Stomach (tissue), 9 donors: Measurements from ENCODE around the gene KIRREL3. TPM values are rescaled to one million over a fixed set of nuclear protein-coding genes. Genes with fewer than 3 reads are reported as not detected.

Experiments
- DNase-seq, 2 donors: peaks; one replicate each; pipeline versions ENCODE4 v3.0.0 to v3.0.0-alpha.2; 2013 to 2019
- H3K27ac ChIP-seq, 5 donors: fragments of 200-600 bp in 4 of 5; sonication (generic) in 4 of 5; one replicate each; pipeline ENCODE4 v1.5.1; 2013 to 2019; ENCODE audit warnings: mild to moderate bottlenecking in 1 of 5, moderate library complexity in 1 of 5
- H3K27me3 ChIP-seq, 3 donors: fragments of 200-600 bp; sonication (generic); one replicate each; pipeline ENCODE4 v1.5.1; 2017 to 2019; ENCODE audit warnings: mixed run types in 1 of 3
- H3K36me3 ChIP-seq, 4 donors: fragments of 200-600 bp; sonication (generic); 1 replicate in 3 of 4; 2 replicates in 1 of 4; pipeline ENCODE4 v1.5.1; 2016 to 2019
- H3K4me1 ChIP-seq, 4 donors: fragments of 200-600 bp; sonication (generic); one replicate each; pipeline ENCODE4 v1.5.1; 2016 to 2019
- H3K4me3 ChIP-seq, 4 donors: fragments of 200-600 bp; sonication (generic) in 3 of 4; one replicate each; pipeline ENCODE4 v1.5.1; 2016 to 2019; ENCODE audit warnings: mild to moderate bottlenecking in 1 of 4
- H3K9me3 ChIP-seq, 4 donors: fragments of 200-600 bp; sonication (generic); one replicate each; pipeline ENCODE4 v1.5.1; 2016 to 2019
- CTCF ChIP-seq, 7 experiments: fragments of 450-650 bp in 4 of 7; fragments of 200-600 bp in 3 of 7; sonication (generic) in 3 of 7; IDR thresholded peaks; one replicate each; pipeline ENCODE4 v1.5.1; 2016 to 2019; ENCODE audit warnings: antibody characterized with exemption in 7 of 7, control low read depth in 2 of 7, mild to moderate bottlenecking in 1 of 7
- EP300 ChIP-seq: sonication (generic); formaldehyde crosslinking; IDR thresholded peaks from one replicate; pipeline ENCODE4 v1.6.1; 2017; ENCODE audit warnings: antibody characterized with exemption
- POLR2A ChIP-seq, 4 donors: fragments of 450-650 bp; IDR thresholded peaks; one replicate each; pipeline ENCODE4 v1.6.1; 2016; ENCODE audit warnings: antibody characterized with exemption in 4 of 4, control low read depth in 2 of 4, mild to moderate bottlenecking in 1 of 4, moderate library complexity in 1 of 4
- POLR2AphosphoS5 ChIP-seq, 3 donors: sonication (generic); formaldehyde crosslinking; IDR thresholded peaks; one replicate each; pipeline ENCODE4 v1.6.1; 2016; ENCODE audit warnings: antibody characterized with exemption in 3 of 3
- WGBS, 5 donors: extraction: QIAGEN DNeasy Blood & Tissue Kit in 3 of 5; methylation state at CpG; one replicate each; pipeline versions ENCODE4 v1.1.5 to v1.1.7; 2013 to 2018; 5-methylcytosine and 5-hydroxymethylcytosine counted together
- intact Hi-C: fragments of 100-400 bp; cut with DNase I; formaldehyde crosslinking; loops from one replicate; pipeline ENCODE4 v1.15.1; 2023; ENCODE audit warnings: low total_unique reads
- polyA plus RNA-seq, 3 donors: library from polyadenylated mRNA; stranded (reverse); fragments of 200-250 nt; gene quantifications; one replicate each; pipeline ENCODE4 v1.2.3, GENCODE V29; 2013
- total RNA-seq, 5 donors: library from RNA; depleted of rRNA; stranded (reverse); fragments of >200 nt; gene quantifications; one replicate each; pipeline versions ENCODE4 v1.1.0 to v1.2.3, GENCODE V29; 2014 to 2016
- donor health status: healthy with polysubstance abuse.
- donor health status: Bipolar disorder and iron deficiency.
- donor health status: healthy.

The KIRREL3 gene
- total and polyA plus RNA-seq, 8 donors = 0.10 to 1.7 (median 0.38) TPM; not detected in 4

DNA sequence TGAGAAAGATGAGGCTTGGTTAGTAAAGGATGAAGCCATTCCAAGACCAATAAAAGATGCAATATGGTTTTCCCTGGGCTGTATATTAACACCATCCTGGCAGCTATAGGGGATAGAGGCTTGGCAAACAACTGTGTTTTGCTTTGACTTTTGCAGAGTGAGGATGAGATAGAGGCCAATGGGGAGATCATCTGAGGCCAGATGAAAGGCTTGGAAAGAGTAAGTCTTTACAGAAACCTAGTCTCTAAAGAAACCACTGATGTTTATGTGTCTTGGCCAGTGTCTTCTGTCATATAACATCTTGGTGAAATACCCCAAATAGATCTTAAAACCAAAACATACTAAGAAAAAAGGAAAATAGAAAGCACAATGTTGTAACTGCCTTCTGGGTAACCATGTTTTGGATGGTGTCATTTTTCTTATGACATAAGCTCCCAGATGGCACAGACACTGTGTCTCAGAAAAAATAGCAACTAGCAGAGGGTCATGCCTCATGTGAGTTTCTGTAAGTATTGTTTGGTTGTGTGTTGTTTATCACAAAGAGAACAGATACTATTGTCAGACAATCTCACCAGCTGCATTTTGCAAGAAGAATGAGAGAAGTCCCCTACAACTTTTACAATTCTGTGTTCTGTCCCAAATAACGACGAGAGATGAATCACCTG, 339.7 kb downstream of the KIRREL3 start:
- no peaks in the 10 kb centered on the region for H3K9me3 ChIP-seq
- 70 to 89% (median 80%) methylated on average over 2 of the region's 2 CpGs for WGBS, 5 donors
- DNase-seq = no peak
- TF ChIP-seq POLR2A (IDR thresholded peaks at IDR 0.05) = no peak
- TF ChIP-seq CTCF (IDR thresholded peaks at IDR 0.05) = no peak
- TF ChIP-seq POLR2AphosphoS5 (IDR thresholded peaks at IDR 0.05) = no peak
- TF ChIP-seq EP300 = no peak
- no peaks in the 10 kb centered on the region for H3K4me1 ChIP-seq
- intact Hi-C loops = no loop called here
- no peak overlapping the region for H3K27ac ChIP-seq
- no peak overlapping the region for H3K4me3 ChIP-seq
- H3K27me3 ChIP-seq = peaks cover 0 to under 1% (median 0%) of the 10 kb centered on the region in 3 donors
- H3K36me3 ChIP-seq = no peaks in the 10 kb centered on the region

GRCh38 chr11:126660321-126660720, 340.2 kb downstream of the KIRREL3 start:
- Histone ChIP-seq H3K27me3 (peaks cover 0 to 7% (median 0%) of the 10 kb centered on the region in 3 donors), H3K9me3 (no peaks in the 10 kb centered on the region), H3K4me3 (no peak overlapping the region), H3K36me3 (no peaks in the 10 kb centered on the region), H3K27ac (no peak overlapping the region), H3K4me1 (peaks cover 0 to 5% (median 2%) of the 10 kb centered on the region in 4 donors)
- TF ChIP-seq POLR2AphosphoS5 (IDR thresholded peaks at IDR 0.05) = no peak
- intact Hi-C loops = no loop called here
- 71 to 87% (median 83%) methylated on average over 5 of the region's 5 CpGs for WGBS, 5 donors
- DNase-seq = no peak

- H3K27me3 ChIP-seq = peaks cover 0 to 12% (median 5%) of the 10 kb centered on the region in 3 donors
- no peak for TF ChIP-seq EP300
- no peak for TF ChIP-seq POLR2AphosphoS5 (IDR thresholded peaks at IDR 0.05)
- no peak for TF ChIP-seq CTCF (IDR thresholded peaks at IDR 0.05)
- TF ChIP-seq POLR2A (IDR thresholded peaks at IDR 0.05) = no peak
- 30 to 47% (median 39%) methylated on average over 6 of the region's 6 CpGs for WGBS, 5 donors
Observed at GRCh38 chr11:126658306-126659056, 342.1 kb downstream of the KIRREL3 start.

DNA sequence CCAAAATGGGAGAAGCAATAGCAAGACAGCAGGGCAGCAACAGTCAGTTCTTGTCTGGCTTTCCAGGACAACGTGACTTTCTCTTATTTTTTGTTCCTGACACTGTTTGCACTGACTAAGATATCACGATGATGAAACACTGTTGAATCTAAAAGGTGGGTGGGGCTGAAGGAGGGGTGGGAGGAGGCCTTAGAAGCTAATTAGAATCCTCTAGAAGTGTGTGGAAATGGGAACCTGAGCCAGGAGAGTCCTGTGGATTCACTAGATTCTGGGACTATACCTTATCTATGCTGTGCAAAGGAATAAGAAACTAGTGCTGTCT, 344.8 kb downstream of the KIRREL3 start:
- no peak overlapping the region for H3K4me3 ChIP-seq
- no peaks in the 10 kb centered on the region for H3K9me3 ChIP-seq
- H3K27me3 ChIP-seq = peaks cover 0 to 12% (median 10%) of the 10 kb centered on the region in 3 donors
- no peak overlapping the region for H3K27ac ChIP-seq
- intact Hi-C loops = no loop called here
- no peak for DNase-seq
- H3K4me1 ChIP-seq = peaks cover 0 to 9% (median 3%) of the 10 kb centered on the region in 4 donors
- no peak for TF ChIP-seq EP300
- TF ChIP-seq CTCF (IDR thresholded peaks at IDR 0.05) = no peak
- no peak for TF ChIP-seq POLR2A (IDR thresholded peaks at IDR 0.05)
- TF ChIP-seq POLR2AphosphoS5 (IDR thresholded peaks at IDR 0.05) = no peak
- WGBS, 5 donors = 9 to 16% (median 10%) methylated on average over 2 of the region's 2 CpGs
- H3K36me3 ChIP-seq = no peaks in the 10 kb centered on the region

More at GRCh38 chr11:126658306-126659056, 342.1 kb downstream of the KIRREL3 start:
- Histone ChIP-seq H3K4me1 (peaks cover 0 to 9% (median 3%) of the 10 kb centered on the region in 4 donors), H3K36me3 (no peaks in the 10 kb centered on the region), H3K27ac (no peak overlapping the region), H3K4me3 (no peak overlapping the region), H3K9me3 (no peaks in the 10 kb centered on the region)
- DNase-seq = no peak
- intact Hi-C loops = no loop called here
